ENCODE data around the gene YTHDF1.
"Not testable (repeated sequence)": the region's sequence is repeated elsewhere in the genome, so short reads cannot be mapped to it uniquely, and the experiment has no call there.

YTHDF1 gene

GRCh38 chr20:63225082-63225454 lies 9.1 kb upstream of the YTHDF1 start:
- no peak for DNase-seq

GRCh38 chr20:63224412-63225081 lies 8.6 kb upstream of the YTHDF1 start:
- DNase-seq: peak; percentile 77

- no peak for DNase-seq
These were observed 7.9 kb upstream of the YTHDF1 start for GRCh38 chr20:63223826-63224207.

GRCh38 chr20:63223121-63223825 lies 7.3 kb upstream of the YTHDF1 start:
- no peak for DNase-seq

GRCh38 chr20:63222541-63222940 lies 6.6 kb upstream of the YTHDF1 start:
- no peak for DNase-seq

- not testable (repeated sequence) for DNase-seq
These were observed 5.6 kb upstream of the YTHDF1 start for GRCh38 chr20:63221400-63222053.

- DNase-seq: no peak
These were observed 4.9 kb upstream of the YTHDF1 start for GRCh38 chr20:63220696-63221399.

GRCh38 chr20:63219866-63220521 lies 4.1 kb upstream of the YTHDF1 start:
- no peak for DNase-seq

- no peak for DNase-seq
These were observed 3.5 kb upstream of the YTHDF1 start for GRCh38 chr20:63219447-63219821.

- DNase-seq: no peak
These were observed 2.9 kb upstream of the YTHDF1 start for GRCh38 chr20:63218701-63219446.

- peak; percentile 91 for DNase-seq
These were observed 1.8 kb upstream of the YTHDF1 start for GRCh38 chr20:63217706-63218105.

GRCh38 chr20:63216849-63217471 lies 1.0 kb upstream of the YTHDF1 start:
- DNase-seq: no peak

GRCh38 chr20:63215101-63216040 lies 560 bp downstream of the YTHDF1 start:
- peak; percentile 39 for DNase-seq

GRCh38 chr20:63214514-63214913 lies 1.4 kb downstream of the YTHDF1 start:
- DNase-seq: no peak

- no peak for DNase-seq
These were observed 3.1 kb downstream of the YTHDF1 start for GRCh38 chr20:63212792-63213191.

GRCh38 chr20:63212393-63212730 lies 3.6 kb downstream of the YTHDF1 start:
- DNase-seq: no peak

- DNase-seq: no peak
These were observed 5.8 kb downstream of the YTHDF1 start for GRCh38 chr20:63210011-63210605.

- DNase-seq: no peak
These were observed 7.5 kb downstream of the YTHDF1 start for GRCh38 chr20:63208346-63208909.

- DNase-seq: no peak
These were observed 9.1 kb downstream of the YTHDF1 start for GRCh38 chr20:63206878-63207277.

- no peak for DNase-seq
These were observed 10.0 kb downstream of the YTHDF1 start for GRCh38 chr20:63205896-63206295.

Measured in COR-L47 (cell line).